Calu3 (cell line): ENCODE measurements around the gene GAK. TPM values are rescaled to one million over a fixed set of nuclear protein-coding genes. Genes with fewer than 3 reads are reported as not detected.

ENCODE experiments used
- BruUV-seq: library from RNA; stranded (reverse); fragments of 400-500 nt; replicated peaks from 2 replicates; lab custom pipeline; 2021; lab: Mats Ljungman, UMichigan
- CTCF ChIA-PET: fragments of 300-600 bp; sonication (Branson Sonifier 250); formaldehyde crosslinking; loops from one replicate; lab custom pipeline; 2022; ENCODE audit warnings: antibody characterized with exemption; lab: Charles Lee
- DNase-seq: peaks from one replicate; pipeline ENCODE4 v3.0.0; 2022
- H3K27ac Mint-ChIP-seq: one replicate; pipeline ENCODE4 v1.8.0; 2022; ENCODE audit warnings: mixed read lengths; ENCODE audit not compliant: unreplicated experiment
- H3K27me3 Mint-ChIP-seq: one replicate; pipeline ENCODE4 v1.8.0; 2022; ENCODE audit warnings: mixed read lengths; ENCODE audit not compliant: unreplicated experiment
- H3K36me3 Mint-ChIP-seq: one replicate; pipeline ENCODE4 v1.8.0; 2022; ENCODE audit warnings: mild to moderate bottlenecking, moderate library complexity, mixed read lengths; ENCODE audit not compliant: insufficient read depth, unreplicated experiment
- H3K4me1 Mint-ChIP-seq: one replicate; pipeline ENCODE4 v1.8.0; 2022; ENCODE audit warnings: mild to moderate bottlenecking, low read depth, mixed read lengths; ENCODE audit not compliant: unreplicated experiment
- H3K4me3 Mint-ChIP-seq: one replicate; pipeline ENCODE4 v1.8.0; 2022; ENCODE audit warnings: mild to moderate bottlenecking, low read depth, moderate library complexity, mixed read lengths; ENCODE audit not compliant: unreplicated experiment
- H3K9me3 Mint-ChIP-seq: one replicate; pipeline ENCODE4 v1.8.0; 2022; ENCODE audit warnings: low read depth, mixed read lengths; ENCODE audit not compliant: unreplicated experiment
- CTCF ChIP-seq: fragments of 200-600 bp; IDR thresholded peaks from one replicate; pipeline ENCODE4 v1.8.0; 2022; ENCODE audit warnings: antibody characterized with exemption; ENCODE audit not compliant: unreplicated experiment
- intact Hi-C: fragments of 100-400 bp; cut with micrococcal nuclease; formaldehyde crosslinking; loops from one replicate; pipeline ENCODE4 v1.10.0; 2022; ENCODE audit not compliant: unreplicated experiment
- total RNA-seq: library from RNA; stranded (reverse); gene quantifications from 2 replicates; pipeline ENCODE4 v1.2.3, GENCODE V29; 2022

GAK gene
- total RNA-seq, 1 experiment from 2014 or later: 94.1 TPM

GRCh38 chr4:917466-917865 is 14.7 kb downstream of the GAK start:
- Mint-ChIP-seq H3K27ac (no peak overlapping the region), H3K9me3 (peaks cover 7% of the 10 kb centered on the region), H3K36me3 (peaks cover 7% of the 10 kb centered on the region), H3K4me1 (peaks cover 8% of the 10 kb centered on the region), H3K27me3 (no peaks in the 10 kb centered on the region), H3K4me3 (no peak overlapping the region)
- CTCF ChIA-PET: no interaction called here
- BruUV-seq: no TSS peak
- intact Hi-C loops: no loop called here
- no peak for TF ChIP-seq CTCF
- no peak for DNase-seq

- H3K4me3 Mint-ChIP-seq: no peak overlapping the region
- intact Hi-C loops: no loop called here
Observed at GRCh38 chr4:915595-915994, 16.5 kb downstream of the GAK start.

GRCh38 chr4:915041-915474 is 17.1 kb downstream of the GAK start:
- BruUV-seq: no TSS peak
- peaks cover 16% of the 10 kb centered on the region for H3K36me3 Mint-ChIP-seq
- DNase-seq: no peak
- H3K27ac Mint-ChIP-seq: no peak overlapping the region
- intact Hi-C loops: no loop called here
- no peak overlapping the region for H3K4me3 Mint-ChIP-seq
- H3K27me3 Mint-ChIP-seq: no peaks in the 10 kb centered on the region
- CTCF ChIA-PET: no interaction called here
- peaks cover 8% of the 10 kb centered on the region for H3K4me1 Mint-ChIP-seq
- H3K9me3 Mint-ChIP-seq: peaks cover 7% of the 10 kb centered on the region
- TF ChIP-seq CTCF: no peak

More at GRCh38 chr4:915595-915994, 16.5 kb downstream of the GAK start:
- no peak for TF ChIP-seq CTCF
- BruUV-seq: no TSS peak
- peaks cover 7% of the 10 kb centered on the region for H3K9me3 Mint-ChIP-seq
- peaks cover 8% of the 10 kb centered on the region for H3K4me1 Mint-ChIP-seq
- no peak for DNase-seq
- CTCF ChIA-PET: no interaction called here
- H3K36me3 Mint-ChIP-seq: peaks cover 13% of the 10 kb centered on the region
- no peak overlapping the region for H3K27ac Mint-ChIP-seq
- H3K27me3 Mint-ChIP-seq: no peaks in the 10 kb centered on the region

GRCh38 chr4:914531-914930 is 17.6 kb downstream of the GAK start:
- no peak overlapping the region for H3K4me3 Mint-ChIP-seq
- H3K27me3 Mint-ChIP-seq: no peaks in the 10 kb centered on the region

More at GRCh38 chr4:914531-914930, 17.6 kb downstream of the GAK start:
- Mint-ChIP-seq H3K36me3 (peaks cover 16% of the 10 kb centered on the region), H3K27ac (no peak overlapping the region), H3K9me3 (peaks cover 5% of the 10 kb centered on the region), H3K4me1 (peaks cover 8% of the 10 kb centered on the region)
- no TSS peak for BruUV-seq
- CTCF ChIA-PET: no interaction called here
- TF ChIP-seq CTCF: no peak
- DNase-seq: no peak
- intact Hi-C loops: no loop called here
